Endothelial cell of umbilical vein (primary cell): Measurements from ENCODE around the gene ACSS1. TPM values are rescaled to one million over a fixed set of nuclear protein-coding genes. Genes with fewer than 3 reads are reported as not detected.

Experiments used
- BruUV-seq: library from RNA; stranded (reverse); fragments of 400-500 nt; replicated peaks from 2 replicates; lab custom pipeline; 2021; lab: Mats Ljungman, UMichigan
- CTCF ChIA-PET: fragments of 300-600, 350-600 bp; sonication (Branson Sonifier 250); formaldehyde crosslinking; loops from one replicate; lab custom pipeline; 2021; ENCODE audit warnings: antibody characterized with exemption, inconsistent platforms; lab: Charles Lee
- POLR2A ChIA-PET: fragments of 300-600, 350-600 bp; sonication (Branson Sonifier 250); formaldehyde crosslinking; loops from one replicate; lab custom pipeline; 2021; ENCODE audit warnings: antibody characterized with exemption, inconsistent platforms; lab: Charles Lee
- DNase-seq: peaks from one replicate; pipeline ENCODE4 v3.0.0-alpha.2; 2011; ENCODE audit warnings: low read depth, low spot score
- FAIRE-seq: peaks from 2 replicates; lab custom pipeline; 2011; peaks lifted over from hg19 to GRCh38; lab: Jason Lieb, UNC
- H2AFZ ChIP-seq: 2 replicates; pipeline ENCODE4 v1.6.0; 2012; ENCODE audit warnings: low read depth, low read length, control low read depth, inconsistent platforms
- H3K27ac ChIP-seq: 2 replicates; pipeline ENCODE4 v1.5.1; 2011; ENCODE audit warnings: low read depth, mild to moderate bottlenecking, control low read depth, low read length, moderate library complexity; ENCODE audit not compliant: insufficient read depth
- H3K27me3 ChIP-seq, 2 experiments: 2 replicates each; pipeline versions ENCODE4 v1.6.0 to v1.6.1; 2011; ENCODE audit warnings: low read length in 2 of 2, mixed read lengths in 1 of 2; ENCODE audit not compliant: control insufficient read depth in 2 of 2, insufficient read depth in 2 of 2
- H3K36me3 ChIP-seq, 2 experiments: 2 replicates in 1 of 2; 3 replicates in 1 of 2; pipeline ENCODE4 v1.5.1; 2011; ENCODE audit warnings: low read length in 2 of 2, mild to moderate bottlenecking in 1 of 2, moderate library complexity in 1 of 2; ENCODE audit not compliant: control insufficient read depth in 2 of 2, insufficient read depth in 2 of 2; ENCODE audit errors: extremely low read depth in 1 of 2
- H3K4me1 ChIP-seq: 3 replicates; pipeline ENCODE4 v1.5.1; 2011; ENCODE audit warnings: mild to moderate bottlenecking, low read length; ENCODE audit not compliant: control insufficient read depth, insufficient read depth; ENCODE audit errors: extremely low read depth
- H3K4me2 ChIP-seq: 2 replicates; pipeline ENCODE4 v1.6.1; 2011; ENCODE audit warnings: low read length, control low read depth, mixed read lengths; ENCODE audit not compliant: insufficient read depth
- H3K4me3 ChIP-seq, 3 experiments: fragments of 200-600 bp in 1 of 3; sonication (generic), shearing (Covaris generic) in 1 of 3; replicated peaks in 1 of 3; 2 replicates each; pipeline ENCODE4 v1.5.1; 2011 to 2016; ENCODE audit warnings: control low read depth in 3 of 3, low read length in 3 of 3, mild to moderate bottlenecking in 2 of 3, inconsistent platforms in 1 of 3, low read depth in 1 of 3, moderate library complexity in 1 of 3; ENCODE audit not compliant: insufficient read depth in 1 of 3
- H3K79me2 ChIP-seq: 2 replicates; pipeline ENCODE4 v1.6.0; 2012; ENCODE audit warnings: low read length, inconsistent platforms; ENCODE audit not compliant: control insufficient read depth, insufficient read depth
- H3K9ac ChIP-seq: replicated peaks from 2 replicates; pipeline ENCODE3; 2011; ENCODE audit warnings: low read length, control low read depth; ENCODE audit not compliant: insufficient read depth; ENCODE audit errors: extremely low read depth
- H3K9me1 ChIP-seq: replicated peaks from 3 replicates; pipeline ENCODE4 v1.6.0; 2011; ENCODE audit warnings: mild to moderate bottlenecking, low read length; ENCODE audit not compliant: control insufficient read depth, insufficient read depth; ENCODE audit errors: extremely low read depth
- H3K9me3 ChIP-seq: replicated peaks from 2 replicates; pipeline ENCODE4 v1.5.1; 2012; ENCODE audit warnings: low read length, inconsistent platforms; ENCODE audit not compliant: control insufficient read depth, insufficient read depth
- H4K20me1 ChIP-seq: replicated peaks from 2 replicates; pipeline ENCODE3; 2011; ENCODE audit warnings: mild to moderate bottlenecking, low read length; ENCODE audit not compliant: control insufficient read depth, insufficient read depth; ENCODE audit errors: extremely low read depth
- CTCF ChIP-seq, 2 donors: IDR thresholded peaks; 1 replicate in 1 of 2; 2 replicates in 1 of 2; pipeline ENCODE4 v1.5.1; 2011; ENCODE audit warnings: low read length in 2 of 2, mild to moderate bottlenecking in 2 of 2, moderate library complexity in 2 of 2, control low read depth in 1 of 2, inconsistent platforms in 1 of 2, low read depth in 1 of 2; ENCODE audit not compliant: insufficient read depth in 1 of 2; ENCODE audit errors: extremely low read depth in 1 of 2
- EZH2 ChIP-seq: IDR thresholded peaks from 2 replicates; pipeline ENCODE4 v1.6.1; 2012; ENCODE audit warnings: borderline replicate concordance, low read depth, mild to moderate bottlenecking, moderate library complexity, low read length, inconsistent platforms; ENCODE audit not compliant: severe bottlenecking
- FOS ChIP-seq: IDR thresholded peaks from 2 replicates; pipeline ENCODE4 v1.6.1; 2011; ENCODE audit warnings: mild to moderate bottlenecking, low read length, moderate library complexity, borderline replicate concordance; ENCODE audit not compliant: insufficient read depth
- GATA2 ChIP-seq: IDR thresholded peaks from 2 replicates; pipeline ENCODE4 v1.7.0; 2011; ENCODE audit warnings: low read depth, mild to moderate bottlenecking, moderate library complexity, mixed read lengths, low read length; ENCODE audit not compliant: insufficient read length, insufficient read depth
- JUN ChIP-seq: IDR thresholded peaks from 2 replicates; pipeline ENCODE4 v1.6.1; 2011; ENCODE audit warnings: borderline replicate concordance, low read depth; ENCODE audit not compliant: insufficient read length, insufficient read depth
- MAX ChIP-seq: IDR thresholded peaks from 2 replicates; pipeline ENCODE4 v1.6.1; 2011; ENCODE audit not compliant: insufficient read depth, insufficient read length
- MYC ChIP-seq: IDR thresholded peaks from one replicate; pipeline ENCODE4 v1.6.1; 2011; ENCODE audit warnings: mild to moderate bottlenecking, low read depth, low read length
- POLR2A ChIP-seq: IDR thresholded peaks from 2 replicates; pipeline ENCODE4 v1.6.1; 2012; ENCODE audit warnings: low read depth, mild to moderate bottlenecking, control low read depth, low read length
- POLR2AphosphoS5 ChIP-seq: IDR thresholded peaks from 2 replicates; pipeline ENCODE4 v1.6.1; 2012; ENCODE audit warnings: low read depth, mild to moderate bottlenecking, control low read depth, low read length, moderate library complexity; ENCODE audit not compliant: insufficient read depth
- dilution Hi-C: fragments of 300-500 bp; cut with MboI; formaldehyde crosslinking; loops from one replicate; pipeline ENCODE4 v1.15.0; 2019; ENCODE audit warnings: low sequenced_read_pairs; ENCODE audit not compliant: extremely low pct_ligation_motif_present
- intact Hi-C: fragments of 100-400 bp; cut with micrococcal nuclease; formaldehyde crosslinking; loops from one replicate; pipeline ENCODE4 v1.10.0; 2022
- polyA plus RNA-seq, 4 experiments: library from polyadenylated mRNA; depleted of rRNA in 3 of 4; stranded (reverse) in 3 of 4; unstranded in 1 of 4; fragments of >200 nt; gene quantifications; 2 replicates each; pipeline versions ENCODE4 v1.2.1 to v1.2.3, GENCODE V29; 2011 to 2012; ENCODE audit warnings: missing spikeins in 1 of 4
- total RNA-seq: library from RNA; stranded (reverse); gene quantifications from 2 replicates; pipeline ENCODE4 v1.2.3, GENCODE V29; 2021

ACSS1 gene
- total and polyA plus RNA-seq, 2 donors (not counting 3 experiments of a cell fraction or from before 2014, with no cell fraction given), result 6.2 to 17.9 TPM

- BruUV-seq, result no TSS peak
- Histone ChIP-seq H2AFZ (no peak overlapping the region), H3K4me2 (no peak overlapping the region), H3K79me2 (no peaks in the 10 kb centered on the region), H3K27me3 (no peaks in the 10 kb centered on the region), H3K4me3 (no peak overlapping the region), H3K9me1 (no peaks in the 10 kb centered on the region), H3K9me3 (no peaks in the 10 kb centered on the region), H3K36me3 (no peaks in the 10 kb centered on the region), H3K4me1 (no peaks in the 10 kb centered on the region), H3K27ac (no peak overlapping the region), H3K9ac (no peak overlapping the region), H4K20me1 (no peaks in the 10 kb centered on the region)
- ChIA-PET POLR2A (no interaction called here), CTCF (no interaction called here)
- intact Hi-C loops, result no loop called here
- dilution Hi-C loops, result no loop called here
- TF ChIP-seq MYC (no peak), FOS (no peak), EZH2 (no peak), POLR2A (no peak), MAX (no peak), CTCF (IDR thresholded peaks at IDR 0.05; ENCODE audit: extremely low read depth in 1 of 2, insufficient read depth in 1 of 2, low read depth in 1 of 2, low read length in 2 of 2) (no peak), GATA2 (no peak), POLR2AphosphoS5 (no peak), JUN (no peak)
- FAIRE-seq (no peak), DNase-seq (no peak)
Observed at GRCh38 chr20:25025986-25026605, 31.8 kb downstream of the ACSS1 start.
